GM10248 (cell line): Measurements from ENCODE around the gene CPNE5.

Experiments
- CTCF ChIA-PET: fragments of 300-600 bp; sonication (Branson Sonifier 250); formaldehyde crosslinking; extraction: SDS; loops from one replicate; lab custom pipeline; 2021; ENCODE audit warnings: antibody characterized with exemption; lab: Yijun Ruan, JAX
- POLR2A ChIA-PET: fragments of 350-650 bp; sonication (Branson Sonifier 250); formaldehyde crosslinking; extraction: SDS; loops from one replicate; lab custom pipeline; 2020; ENCODE audit warnings: antibody characterized with exemption; lab: Yijun Ruan, JAX
- DNase-seq: peaks from one replicate; pipeline ENCODE4 v3.0.0; 2012; ENCODE audit errors: extremely low spot score
- TF ChIP-seq, protein P1 (sequence below): IDR thresholded peaks from 2 replicates; pipeline ENCODE4 v1.5.1; 2012; ENCODE audit warnings: mild to moderate bottlenecking, low read depth; ENCODE audit errors: extremely low read depth, missing control alignments, control extremely low read depth

CPNE5 gene

DNA sequence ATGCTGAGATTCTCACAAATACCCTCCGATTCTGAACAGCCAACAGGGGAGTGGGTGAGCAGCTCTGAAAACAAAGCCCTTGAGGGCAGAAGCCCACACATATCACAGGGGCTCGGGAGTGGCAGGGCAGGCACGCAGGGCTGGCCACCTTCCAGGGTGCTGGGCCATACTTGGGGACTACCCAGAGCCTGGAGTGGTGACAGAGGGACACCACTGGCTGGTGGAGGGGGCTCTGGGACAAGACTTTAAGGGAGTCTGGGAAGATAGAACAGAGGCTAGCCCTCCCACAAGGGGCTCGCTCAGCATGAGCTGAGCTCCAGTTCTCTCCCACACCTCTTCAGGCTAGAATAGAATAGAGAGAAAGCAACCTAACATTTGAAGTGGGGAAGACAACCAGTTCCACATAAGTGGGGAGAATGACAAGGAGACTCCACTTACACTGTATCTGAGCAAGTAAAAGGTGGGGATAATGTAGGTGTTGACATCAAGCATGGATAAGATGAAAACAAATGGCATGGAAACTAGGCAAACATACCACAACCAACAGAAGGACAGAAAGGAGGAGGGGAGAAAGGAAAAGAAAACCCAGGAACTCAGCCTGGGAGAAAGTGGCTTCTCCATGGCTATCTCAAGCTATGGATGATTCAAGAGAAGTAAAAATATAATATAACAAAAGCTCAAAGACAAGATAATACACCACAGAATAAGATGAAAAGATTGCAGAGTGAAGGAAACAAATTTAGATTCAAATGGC is 28.4 kb upstream of the CPNE5 start:
- CTCF ChIA-PET = interaction anchor here (0.9 to 10.3 kb wide), 4 partner anchors 12 to 150 kb away, joined by 3 to 87 read pairs (median 8); partner anchors contain the start of gene C6orf89

DNA sequence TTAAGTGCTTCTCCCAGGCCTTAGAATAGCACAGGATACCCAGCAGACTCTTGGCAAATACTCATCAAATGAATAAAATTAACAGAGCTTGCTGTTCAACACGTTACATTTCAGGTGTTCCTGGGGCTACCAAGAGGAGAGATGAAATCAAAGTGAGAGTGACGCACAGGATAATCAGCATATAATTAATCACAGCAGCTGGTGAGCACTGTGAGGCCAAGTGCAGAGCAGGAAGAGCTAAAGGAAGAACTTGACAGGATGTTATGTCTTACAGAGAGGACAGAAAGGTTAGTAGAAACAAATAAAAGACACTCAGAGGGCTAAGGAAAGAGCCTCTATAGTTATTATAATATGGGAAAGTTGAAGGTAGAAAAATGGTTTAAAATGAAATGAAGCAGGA is 26.6 kb upstream of the CPNE5 start:
- ChIA-PET POLR2A (no interaction called here), CTCF (interaction anchor here (0.8 to 10.3 kb wide), 2 partner anchors 16 to 19 kb away, joined by 3 to 87 read pairs; no protein-coding TSS in a partner anchor)
- TF ChIP-seq, protein P1, sequence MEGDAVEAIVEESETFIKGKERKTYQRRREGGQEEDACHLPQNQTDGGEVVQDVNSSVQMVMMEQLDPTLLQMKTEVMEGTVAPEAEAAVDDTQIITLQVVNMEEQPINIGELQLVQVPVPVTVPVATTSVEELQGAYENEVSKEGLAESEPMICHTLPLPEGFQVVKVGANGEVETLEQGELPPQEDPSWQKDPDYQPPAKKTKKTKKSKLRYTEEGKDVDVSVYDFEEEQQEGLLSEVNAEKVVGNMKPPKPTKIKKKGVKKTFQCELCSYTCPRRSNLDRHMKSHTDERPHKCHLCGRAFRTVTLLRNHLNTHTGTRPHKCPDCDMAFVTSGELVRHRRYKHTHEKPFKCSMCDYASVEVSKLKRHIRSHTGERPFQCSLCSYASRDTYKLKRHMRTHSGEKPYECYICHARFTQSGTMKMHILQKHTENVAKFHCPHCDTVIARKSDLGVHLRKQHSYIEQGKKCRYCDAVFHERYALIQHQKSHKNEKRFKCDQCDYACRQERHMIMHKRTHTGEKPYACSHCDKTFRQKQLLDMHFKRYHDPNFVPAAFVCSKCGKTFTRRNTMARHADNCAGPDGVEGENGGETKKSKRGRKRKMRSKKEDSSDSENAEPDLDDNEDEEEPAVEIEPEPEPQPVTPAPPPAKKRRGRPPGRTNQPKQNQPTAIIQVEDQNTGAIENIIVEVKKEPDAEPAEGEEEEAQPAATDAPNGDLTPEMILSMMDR = no peak
- no peak for DNase-seq

More for the DNA sequence above, 28.4 kb upstream of the CPNE5 start:
- TF ChIP-seq, protein P1 = no peak
- DNase-seq = no peak
- POLR2A ChIA-PET = no interaction called here

- TF ChIP-seq, protein P1 = no peak
- CTCF ChIA-PET = interaction anchor here (1.1 to 10.3 kb wide), 7 partner anchors 9 to 166 kb away, joined by 3 to 87 read pairs (median 6); partner anchors contain the start of gene PPIL1
- DNase-seq = no peak
- POLR2A ChIA-PET = interaction anchor here (0.7 kb wide), 1 partner anchor 101 kb away, joined by 4 read pairs; no protein-coding TSS in a partner anchor
These were observed 24.7 kb upstream of the CPNE5 start for GRCh38 chr6:36863670-36864540.

DNA sequence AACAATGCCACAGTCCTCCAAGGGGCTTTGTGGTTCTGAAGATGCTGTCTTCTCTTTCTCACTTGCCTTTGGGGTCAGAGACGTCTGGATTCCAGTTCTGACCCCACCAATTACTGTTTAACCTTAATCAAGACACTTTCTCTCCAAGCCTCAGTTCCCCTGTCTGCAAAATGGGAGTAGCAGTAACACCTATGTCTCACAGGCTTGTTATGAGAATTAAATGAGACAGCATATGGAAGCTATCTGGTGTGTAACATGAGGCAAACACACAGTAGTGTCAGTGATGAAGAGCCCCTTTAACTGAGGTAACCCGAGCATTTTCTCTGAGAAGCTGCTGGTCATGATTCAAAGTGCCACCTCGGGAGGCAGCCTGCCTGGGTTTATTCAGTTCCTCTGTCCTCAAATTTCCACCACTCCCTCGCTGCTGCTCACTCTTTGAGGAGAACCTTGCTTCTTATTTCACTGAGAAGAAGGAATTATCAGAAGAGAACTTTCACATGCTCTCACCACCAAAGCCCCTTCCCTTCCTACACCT is 23.7 kb upstream of the CPNE5 start:
- ChIA-PET CTCF (interaction anchor here (1.8 to 10.3 kb wide), 3 partner anchors 10 to 155 kb away, joined by 7 to 87 read pairs (median 22); partner anchors contain the start of gene PPIL1), POLR2A (no interaction called here)
- TF ChIP-seq, protein P1 = no peak
- DNase-seq = no peak

GRCh38 chr6:36862164-36862847 is 23.1 kb upstream of the CPNE5 start:
- ChIA-PET CTCF (interaction anchor here (6.1 to 10.3 kb wide), 2 partner anchors 11 to 12 kb away, joined by 22 to 87 read pairs; partner anchors contain the start of gene PPIL1), POLR2A (no interaction called here)
- TF ChIP-seq, protein P1 = no peak
- DNase-seq = no peak
